T-cell (primary cell): Measurements from ENCODE around the gene MFN2. TPM values are rescaled to one million over a fixed set of nuclear protein-coding genes. Genes with fewer than 3 reads are reported as not detected.

Experiments used
- ATAC-seq, 4 experiments: fragments of 200-7000 bp in 3 of 4; fragments of 150-1000 bp in 1 of 4; cut with Tn5 transposase; replicated peaks in 1 of 4; 1 replicate in 3 of 4; 2 replicates in 1 of 4; pipeline ENCODE4 v1.10.0; 2021; ENCODE audit warnings: moderate library complexity in 3 of 4, mild to moderate bottlenecking in 2 of 4, moderate number of reproducible peaks in 1 of 4
- CTCF ChIA-PET, 2 donors: fragments of 300-600 bp; sonication (Branson Sonifier 250); formaldehyde crosslinking; loops; one replicate each; lab custom pipeline; 2022; ENCODE audit warnings: antibody characterized with exemption in 2 of 2; lab: Charles Lee
- POLR2A ChIA-PET, 2 donors: fragments of 300-600 bp; sonication (Branson Sonifier 250); formaldehyde crosslinking; loops; one replicate each; lab custom pipeline; 2022; ENCODE audit warnings: antibody characterized with exemption in 2 of 2; lab: Charles Lee
- DNase-seq, 35 experiments: peaks; one replicate each; pipeline versions ENCODE4 v3.0.0 to v3.0.0-alpha.2; 2013 to 2023
- H3K27ac ChIP-seq: one replicate; pipeline ENCODE4 v1.5.1; 2013; ENCODE audit warnings: low read length
- H3K27me3 ChIP-seq, 2 experiments: replicated peaks in 1 of 2; 1 replicate in 1 of 2; 2 replicates in 1 of 2; pipeline versions ENCODE4 v1.6.1 to v1.7.0; 2013; ENCODE audit warnings: low read length in 1 of 2, mixed read lengths in 1 of 2; ENCODE audit not compliant: control insufficient read depth in 2 of 2, insufficient read depth in 2 of 2; ENCODE audit errors: extremely low read depth in 1 of 2
- H3K36me3 ChIP-seq, 2 donors: 1 replicate in 1 of 2; 2 replicates in 1 of 2; pipeline versions ENCODE4 v1.6.1 to v1.7.0; 2013; ENCODE audit warnings: low read length in 1 of 2; ENCODE audit not compliant: control insufficient read depth in 2 of 2, insufficient read depth in 1 of 2; ENCODE audit errors: extremely low read depth in 1 of 2
- H3K4me1 ChIP-seq, 2 experiments: 1 replicate in 1 of 2; 2 replicates in 1 of 2; pipeline versions ENCODE4 v1.6.1 to v1.7.0; 2013; ENCODE audit warnings: low read length in 2 of 2, mixed read lengths in 1 of 2; ENCODE audit not compliant: insufficient read depth in 2 of 2, control insufficient read depth in 1 of 2; ENCODE audit errors: extremely low read depth in 1 of 2
- H3K4me3 ChIP-seq, 2 donors: 1 replicate in 1 of 2; 2 replicates in 1 of 2; pipeline versions ENCODE4 v1.5.1 to v1.7.0; 2013; ENCODE audit warnings: mild to moderate bottlenecking in 2 of 2, low read length in 1 of 2, moderate library complexity in 1 of 2; ENCODE audit not compliant: control insufficient read depth in 1 of 2; ENCODE audit errors: extremely low read depth in 1 of 2
- H3K9me3 ChIP-seq: 2 replicates; pipeline ENCODE4 v1.7.0; 2013
- H3K27ac Mint-ChIP-seq, 2 donors: one replicate each; pipeline ENCODE4 v1.8.0; 2020 to 2021; ENCODE audit warnings: mild to moderate bottlenecking in 2 of 2, mixed read lengths in 2 of 2
- H3K27me3 Mint-ChIP-seq, 2 donors: one replicate each; pipeline ENCODE4 v1.8.0; 2021 to 2022; ENCODE audit warnings: mixed read lengths in 2 of 2
- H3K36me3 Mint-ChIP-seq: one replicate; pipeline ENCODE4 v1.8.0; 2021; ENCODE audit warnings: mixed read lengths
- H3K4me1 Mint-ChIP-seq, 3 donors: one replicate each; pipeline ENCODE4 v1.8.0; 2020 to 2022; ENCODE audit warnings: mixed read lengths in 3 of 3, mild to moderate bottlenecking in 1 of 3
- H3K4me3 Mint-ChIP-seq, 3 donors: one replicate each; pipeline ENCODE4 v1.8.0; 2020 to 2022; ENCODE audit warnings: mild to moderate bottlenecking in 3 of 3, mixed read lengths in 3 of 3, moderate library complexity in 3 of 3
- H3K9me3 Mint-ChIP-seq, 3 donors: one replicate each; pipeline ENCODE4 v1.8.0; 2020 to 2022; ENCODE audit warnings: mixed read lengths in 3 of 3
- WGBS: methylation state at CpG from one replicate; pipeline ENCODE4 v1.1.5; 2013; ENCODE audit warnings: missing lambda C conversion rate; ENCODE audit not compliant: insufficient coverage; 5-methylcytosine and 5-hydroxymethylcytosine counted together
- total RNA-seq, 35 experiments: library from RNA in 6 of 35; stranded (reverse) in 6 of 35; fragments of 120-200 nt in 1 of 35; gene quantifications; one replicate each; pipeline versions ENCODE4 v1.2.1 to v1.2.4 and lab custom pipeline; 2013 to 2026

The MFN2 gene
- total RNA-seq, 5 donors from 2014 or later (not counting 1 experiment from before 2014, with no cell fraction given) = 38.0 to 47.0 (median 40.7) TPM

- Mint-ChIP-seq H3K4me1 (peaks cover 8 to 18% (median 11%) of the 10 kb centered on the region in 3 donors), H3K27ac (no peak overlapping the region), H3K9me3 (no peaks in the 10 kb centered on the region), H3K4me3 (no peak overlapping the region), H3K27me3 (no peaks in the 10 kb centered on the region), H3K36me3 (no peaks in the 10 kb centered on the region)
- CTCF ChIA-PET = no interaction called here
- Histone ChIP-seq H3K9me3 (no peaks in the 10 kb centered on the region), H3K36me3 (no peaks in the 10 kb centered on the region), H3K27ac (no peak overlapping the region), H3K4me3 (no peak overlapping the region), H3K27me3 (peaks cover 0 to 28% of the 10 kb centered on the region in 2 experiments), H3K4me1 (peaks cover 0 to 36% of the 10 kb centered on the region in 2 experiments)
- ATAC-seq (no peak), DNase-seq (no peak)
- WGBS = no CpG with 5 or more reads among the region's 2 CpGs
- POLR2A ChIA-PET = no interaction called here
Measured at GRCh38 chr1:12048372-12048771, 68.1 kb downstream of the MFN2 start.

DNA sequence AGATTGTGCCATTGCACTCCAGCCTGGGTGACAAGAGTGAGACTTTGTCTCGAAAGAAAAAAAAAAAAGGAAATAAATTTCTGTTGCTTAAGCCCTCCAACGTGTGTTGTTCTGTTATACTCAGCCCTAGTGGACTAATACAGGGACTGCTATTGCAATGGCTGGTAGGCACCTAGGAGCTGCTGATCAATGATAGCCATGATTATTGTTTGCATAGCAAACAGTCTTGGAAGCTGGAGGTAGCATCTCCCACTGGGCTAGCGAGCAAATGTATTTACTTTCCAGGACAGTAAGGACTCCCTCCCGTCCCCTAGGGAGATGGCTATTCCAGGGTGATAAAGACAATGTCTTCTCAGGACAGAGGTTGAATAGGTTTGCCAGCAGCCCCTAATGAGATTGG is 69.4 kb downstream of the MFN2 start:
- Histone ChIP-seq H3K4me1 (peaks cover 0 to 33% of the 10 kb centered on the region in 2 experiments), H3K36me3 (no peaks in the 10 kb centered on the region), H3K27ac (no peak overlapping the region), H3K4me3 (no peak overlapping the region), H3K27me3 (peaks cover 0 to 27% of the 10 kb centered on the region in 2 experiments), H3K9me3 (no peaks in the 10 kb centered on the region)
- CTCF ChIA-PET = no interaction called here
- WGBS = 69% methylated on average over 2 of the region's 4 CpGs
- H3K9me3 Mint-ChIP-seq = no peaks in the 10 kb centered on the region
- no peaks in the 10 kb centered on the region for H3K27me3 Mint-ChIP-seq
- DNase-seq (no peak), ATAC-seq (no peak)
- H3K4me3 Mint-ChIP-seq = no peak overlapping the region
- H3K4me1 Mint-ChIP-seq = peaks cover 8 to 12% (median 11%) of the 10 kb centered on the region in 3 donors
- POLR2A ChIA-PET = no interaction called here
- no peaks in the 10 kb centered on the region for H3K36me3 Mint-ChIP-seq
- no peak overlapping the region for H3K27ac Mint-ChIP-seq

DNA sequence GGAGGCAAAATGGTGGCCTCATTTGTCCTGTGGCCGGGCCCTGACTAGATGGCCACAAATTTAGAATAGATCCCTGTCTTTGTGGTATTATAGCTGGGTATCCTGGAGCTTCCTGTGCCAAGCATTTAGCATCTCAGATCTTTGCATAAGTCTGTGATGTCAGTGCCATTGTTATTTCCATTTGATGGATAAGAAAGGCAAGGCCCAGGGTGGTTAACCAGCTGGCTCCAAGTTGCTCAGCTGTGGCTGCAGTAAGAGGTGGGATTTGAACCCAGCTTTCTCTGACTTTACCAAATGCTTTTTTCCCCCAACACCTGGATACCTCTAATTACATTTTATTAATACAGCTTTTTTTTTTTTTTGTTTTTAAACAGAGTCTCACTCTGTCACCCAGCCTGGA is 71.1 kb downstream of the MFN2 start:
- no peak overlapping the region for H3K27ac ChIP-seq
- no CpG with 5 or more reads among the region's 1 CpG for WGBS
- ATAC-seq (no peak), DNase-seq (no peak)
- H3K36me3 Mint-ChIP-seq = no peaks in the 10 kb centered on the region
- H3K27ac Mint-ChIP-seq = no peak overlapping the region
- H3K27me3 Mint-ChIP-seq = no peaks in the 10 kb centered on the region
- no peaks in the 10 kb centered on the region for H3K36me3 ChIP-seq
- H3K9me3 ChIP-seq = no peaks in the 10 kb centered on the region
- no peak overlapping the region for H3K4me3 Mint-ChIP-seq
- H3K4me1 ChIP-seq = peaks cover 0 to 28% of the 10 kb centered on the region in 2 experiments
- POLR2A ChIA-PET = interaction anchor here in 1 of 2 donors (0.6 kb wide), 1 partner anchor 24 kb away, joined by 4 read pairs; no protein-coding TSS in a partner anchor
- peaks cover 0 to 20% of the 10 kb centered on the region in 2 experiments for H3K27me3 ChIP-seq
- peaks cover 8 to 12% (median 11%) of the 10 kb centered on the region in 3 donors for H3K4me1 Mint-ChIP-seq
- H3K4me3 ChIP-seq = no peak overlapping the region
- H3K9me3 Mint-ChIP-seq = no peaks in the 10 kb centered on the region
- CTCF ChIA-PET = interaction anchor here (0.6 to 0.7 kb wide), 3 partner anchors 184 to 1647 kb away, joined by 3 to 4 read pairs (median 3); no protein-coding TSS in a partner anchor

- 14% methylated on average over 9 of the region's 9 CpGs for WGBS
- DNase-seq = no peak
- CTCF ChIA-PET = interaction anchor here in 1 of 2 donors (0.7 kb wide), 1 partner anchor 954 kb away, joined by 3 read pairs; no protein-coding TSS in a partner anchor
Measured at GRCh38 chr1:12052008-12052573, 71.8 kb downstream of the MFN2 start.

GRCh38 chr1:12052997-12053686 is 72.9 kb downstream of the MFN2 start:
- H3K27ac ChIP-seq = no peak overlapping the region
- no peak overlapping the region for H3K4me3 ChIP-seq

More at GRCh38 chr1:12052008-12052573, 71.8 kb downstream of the MFN2 start:
- POLR2A ChIA-PET = no interaction called here
- Mint-ChIP-seq H3K9me3 (no peaks in the 10 kb centered on the region), H3K4me3 (no peak overlapping the region), H3K27ac (no peak overlapping the region), H3K36me3 (no peaks in the 10 kb centered on the region), H3K4me1 (peaks cover 8 to 12% (median 11%) of the 10 kb centered on the region in 3 donors), H3K27me3 (no peaks in the 10 kb centered on the region)
- Histone ChIP-seq H3K4me3 (no peak overlapping the region), H3K36me3 (no peaks in the 10 kb centered on the region), H3K27me3 (peaks cover 0 to 20% of the 10 kb centered on the region in 2 experiments), H3K9me3 (no peaks in the 10 kb centered on the region), H3K27ac (no peak overlapping the region), H3K4me1 (peaks cover 0 to 21% of the 10 kb centered on the region in 2 experiments)
- ATAC-seq = peak in 1 of 4 experiments; percentile 43

GRCh38 chr1:12053752-12054548 is 73.7 kb downstream of the MFN2 start:
- DNase-seq = no peak
- H3K27me3 Mint-ChIP-seq = no peaks in the 10 kb centered on the region
- H3K9me3 ChIP-seq = no peaks in the 10 kb centered on the region
- H3K27ac Mint-ChIP-seq = no peak overlapping the region
- no peak overlapping the region for H3K4me3 ChIP-seq
- POLR2A ChIA-PET = no interaction called here
- 80% methylated on average over 7 of the region's 13 CpGs for WGBS
- H3K27ac ChIP-seq = no peak overlapping the region
- H3K4me1 Mint-ChIP-seq = peaks cover 8 to 12% (median 11%) of the 10 kb centered on the region in 3 donors
- no peak for ATAC-seq
- no peaks in the 10 kb centered on the region for H3K36me3 ChIP-seq
- H3K27me3 ChIP-seq = peaks cover 0 to 13% of the 10 kb centered on the region in 2 experiments
- H3K4me3 Mint-ChIP-seq = no peak overlapping the region
- CTCF ChIA-PET = no interaction called here
- no peaks in the 10 kb centered on the region for H3K9me3 Mint-ChIP-seq
- peaks cover 0 to 10% of the 10 kb centered on the region in 2 experiments for H3K4me1 ChIP-seq
- no peaks in the 10 kb centered on the region for H3K36me3 Mint-ChIP-seq

More at GRCh38 chr1:12052997-12053686, 72.9 kb downstream of the MFN2 start:
- no peak overlapping the region for H3K4me3 Mint-ChIP-seq
- WGBS = 88% methylated on average over 13 of the region's 14 CpGs
- peaks cover 0 to 10% of the 10 kb centered on the region in 2 experiments for H3K4me1 ChIP-seq
- H3K27ac Mint-ChIP-seq = no peak overlapping the region
- H3K27me3 ChIP-seq = peaks cover 0 to 13% of the 10 kb centered on the region in 2 experiments
- no peak for DNase-seq
- no peaks in the 10 kb centered on the region for H3K27me3 Mint-ChIP-seq
- no peaks in the 10 kb centered on the region for H3K9me3 Mint-ChIP-seq
- POLR2A ChIA-PET = no interaction called here
- H3K4me1 Mint-ChIP-seq = peaks cover 8 to 12% (median 11%) of the 10 kb centered on the region in 3 donors
- H3K9me3 ChIP-seq = no peaks in the 10 kb centered on the region
- no peaks in the 10 kb centered on the region for H3K36me3 Mint-ChIP-seq
- ATAC-seq = no peak
- CTCF ChIA-PET = no interaction called here
- H3K36me3 ChIP-seq = no peaks in the 10 kb centered on the region
